NCI-H345 treated with DMSO at 0.1 percent for 48 hours (cell line): ENCODE measurements around the gene CERS1.

Source experiments
- DNase-seq: peaks from one replicate; lab custom pipeline; 2025; ENCODE audit not compliant: unreplicated experiment; lab: John Stamatoyannopoulos, UW

Gene CERS1

GRCh38 chr19:18876865-18877264 is 19.1 kb downstream of the CERS1 start:
- no peak for DNase-seq

- no peak for DNase-seq
These were observed 20.2 kb downstream of the CERS1 start for GRCh38 chr19:18875726-18876125.

GRCh38 chr19:18871543-18871942 is 24.4 kb downstream of the CERS1 start:
- no peak for DNase-seq

- DNase-seq, result no peak
These were observed 25.3 kb downstream of the CERS1 start for GRCh38 chr19:18870531-18871172.

- no peak for DNase-seq
These were observed 26.0 kb downstream of the CERS1 start for GRCh38 chr19:18869781-18870530.

GRCh38 chr19:18869023-18869618 is 26.8 kb downstream of the CERS1 start:
- DNase-seq, result no peak

GRCh38 chr19:18868380-18869022 is 27.5 kb downstream of the CERS1 start:
- DNase-seq, result no peak

GRCh38 chr19:18867751-18868150 is 28.2 kb downstream of the CERS1 start:
- DNase-seq, result no peak

GRCh38 chr19:18867199-18867598 is 28.8 kb downstream of the CERS1 start:
- no peak for DNase-seq

GRCh38 chr19:18866800-18867123 is 29.2 kb downstream of the CERS1 start:
- no peak for DNase-seq

GRCh38 chr19:18865973-18866799 is 29.8 kb downstream of the CERS1 start:
- DNase-seq, result no peak

GRCh38 chr19:18865106-18865972 is 30.6 kb downstream of the CERS1 start:
- DNase-seq, result no peak

GRCh38 chr19:18863843-18864362 is 32.1 kb downstream of the CERS1 start:
- DNase-seq, result no peak

- DNase-seq, result no peak
These were observed 32.7 kb downstream of the CERS1 start for GRCh38 chr19:18862976-18863842.

GRCh38 chr19:18861917-18862316 is 34.0 kb downstream of the CERS1 start:
- DNase-seq, result no peak

GRCh38 chr19:18861235-18861634 is 34.7 kb downstream of the CERS1 start:
- DNase-seq, result no peak

GRCh38 chr19:18860725-18861124 is 35.2 kb downstream of the CERS1 start:
- DNase-seq, result no peak

GRCh38 chr19:18860302-18860700 is 35.7 kb downstream of the CERS1 start:
- no peak for DNase-seq
